GM12874 (cell line): ENCODE data around the gene GATA2.

Experiments
- CTCF ChIP-seq: IDR thresholded peaks from 2 replicates; pipeline ENCODE4 v1.5.1; 2011; ENCODE audit warnings: low read depth, mild to moderate bottlenecking, control low read depth, low read length, moderate library complexity; ENCODE audit not compliant: insufficient read depth

GATA2 gene

GRCh38 chr3:128475355-128475754, 17.6 kb downstream of the GATA2 start:
- no peak for TF ChIP-seq CTCF

- TF ChIP-seq CTCF: no peak
Measured at GRCh38 chr3:128473737-128474136, 19.3 kb downstream of the GATA2 start.

GRCh38 chr3:128473180-128473519, 19.9 kb downstream of the GATA2 start:
- no peak for TF ChIP-seq CTCF

GRCh38 chr3:128472449-128473179, 20.4 kb downstream of the GATA2 start:
- TF ChIP-seq CTCF: no peak

GRCh38 chr3:128471720-128472119, 21.3 kb downstream of the GATA2 start:
- no peak for TF ChIP-seq CTCF

- TF ChIP-seq CTCF: no peak
Measured at GRCh38 chr3:128471110-128471509, 21.9 kb downstream of the GATA2 start.

GRCh38 chr3:128470134-128470899, 22.7 kb downstream of the GATA2 start:
- TF ChIP-seq CTCF: no peak
